Testis (tissue), 3 donors: ENCODE measurements around the gene STX1B. TPM values are rescaled to one million over a fixed set of nuclear protein-coding genes. Genes with fewer than 3 reads are reported as not detected.

ENCODE experiments used
- DNase-seq: peaks from one replicate; pipeline ENCODE4 v3.0.0-alpha.2; 2019
- H3K27ac ChIP-seq, 2 donors: fragments of 200-600 bp; sonication (generic); one replicate each; pipeline ENCODE4 v1.5.1; 2019
- H3K27me3 ChIP-seq: fragments of 200-600 bp; sonication (generic); one replicate; pipeline ENCODE4 v1.5.1; 2019
- H3K36me3 ChIP-seq: fragments of 200-600 bp; sonication (generic); one replicate; pipeline ENCODE4 v1.5.1; 2017; ENCODE audit warnings: low read depth; ENCODE audit errors: missing control alignments
- H3K4me1 ChIP-seq: fragments of 200-600 bp; sonication (generic); one replicate; pipeline ENCODE4 v1.5.1; 2019
- H3K4me3 ChIP-seq, 2 donors: fragments of 200-600 bp; sonication (generic); one replicate each; pipeline ENCODE4 v1.5.1; 2017 to 2019
- H3K9me3 ChIP-seq: fragments of 200-600 bp; sonication (generic); one replicate; pipeline ENCODE4 v1.5.1; 2017
- CTCF ChIP-seq, 3 experiments: fragments of 450-650 bp in 2 of 3; fragments of 200-600 bp in 1 of 3; sonication (generic) in 1 of 3; IDR thresholded peaks; one replicate each; pipeline ENCODE4 v1.5.1; 2016 to 2019; ENCODE audit warnings: antibody characterized with exemption in 3 of 3, mild to moderate bottlenecking in 2 of 3, moderate library complexity in 1 of 3
- POLR2A ChIP-seq: fragments of 450-650 bp; IDR thresholded peaks from one replicate; pipeline ENCODE4 v1.6.1; 2017; ENCODE audit warnings: antibody characterized with exemption, mild to moderate bottlenecking, moderate library complexity
- WGBS, 2 donors: methylation state at CpG; one replicate each; pipeline ENCODE4 v1.1.5; 2018; 5-methylcytosine and 5-hydroxymethylcytosine counted together
- intact Hi-C: fragments of 100-400 bp; cut with DNase I; formaldehyde crosslinking; loops from one replicate; pipeline ENCODE4 v1.15.1; 2023; ENCODE audit warnings: low total_unique reads
- polyA plus RNA-seq: library from polyadenylated mRNA; stranded (reverse); fragments of 350-450 nt; fragmentation: Illumina TruSeq; extraction: RNeasy Lipid Tissue Mini Kit (QIAGEN cat#74804); gene quantifications from one replicate; pipeline ENCODE4 v1.2.3, GENCODE V29; 2014; ENCODE audit warnings: low read depth, low replicate concordance; ENCODE audit not compliant: insufficient read depth
- total RNA-seq, 2 donors: library from RNA; depleted of rRNA; stranded (reverse); fragments of >200 nt; gene quantifications; one replicate each; pipeline ENCODE4 v1.2.3, GENCODE V29; 2016

Gene STX1B
- total and polyA plus RNA-seq, 3 donors from 2014 or later: 5.8 to 8.7 (median 6.3) TPM

- Histone ChIP-seq H3K4me1 (peaks cover 11% of the 10 kb centered on the region), H3K36me3 (no peaks in the 10 kb centered on the region), H3K27me3 (no peaks in the 10 kb centered on the region), H3K4me3 (no peak overlapping the region), H3K27ac (no peak overlapping the region), H3K9me3 (no peaks in the 10 kb centered on the region)
- intact Hi-C loops: loop anchor here (5.0 to 10.0 kb wide), 4 partner anchors 51 to 451 kb away; partner anchors contain the start of gene STX4
- WGBS, 2 donors: 84 to 86% methylated on average over 12 to 25 of the region's 25 CpGs
- TF ChIP-seq CTCF (IDR thresholded peaks at IDR 0.05): no peak
- no peak for TF ChIP-seq POLR2A
- DNase-seq: no peak
Observed at GRCh38 chr16:30983289-30983889, 27.0 kb downstream of the STX1B start.

GRCh38 chr16:30982548-30983288 is 27.7 kb downstream of the STX1B start:
- no peaks in the 10 kb centered on the region for H3K36me3 ChIP-seq
- DNase-seq: no peak
- H3K27ac ChIP-seq: no peak overlapping the region
- no peaks in the 10 kb centered on the region for H3K27me3 ChIP-seq
- peaks cover 11% of the 10 kb centered on the region for H3K4me1 ChIP-seq
- WGBS, 2 donors: 66 to 81% methylated on average over 11 to 17 of the region's 17 CpGs
- TF ChIP-seq POLR2A (no peak), CTCF (IDR thresholded peaks at IDR 0.05) (no peak)
- no peak overlapping the region for H3K4me3 ChIP-seq
- intact Hi-C loops: loop anchor here (5.0 to 10.0 kb wide), 4 partner anchors 52 to 452 kb away; partner anchors contain the start of gene STX4
- H3K9me3 ChIP-seq: no peaks in the 10 kb centered on the region

GRCh38 chr16:30980959-30981358 is 29.5 kb downstream of the STX1B start:
- H3K4me3 ChIP-seq: no peak overlapping the region
- intact Hi-C loops: loop anchor here (5.0 to 10.0 kb wide), 4 partner anchors 54 to 454 kb away; partner anchors contain the start of gene STX4
- no peaks in the 10 kb centered on the region for H3K9me3 ChIP-seq
- H3K27ac ChIP-seq: no peak overlapping the region
- WGBS, 2 donors: 96 to 100% methylated on average over 3 to 14 of the region's 14 CpGs
- peaks cover 9% of the 10 kb centered on the region for H3K4me1 ChIP-seq
- H3K36me3 ChIP-seq: no peaks in the 10 kb centered on the region
- no peak for DNase-seq
- H3K27me3 ChIP-seq: no peaks in the 10 kb centered on the region
- no peak for TF ChIP-seq POLR2A
- no peak for TF ChIP-seq CTCF (IDR thresholded peaks at IDR 0.05)

GRCh38 chr16:30980434-30980833 is 30.0 kb downstream of the STX1B start:
- no peak overlapping the region for H3K27ac ChIP-seq
- H3K36me3 ChIP-seq: no peaks in the 10 kb centered on the region
- no peaks in the 10 kb centered on the region for H3K27me3 ChIP-seq
- 85 to 88% methylated on average over 18 to 29 of the region's 29 CpGs for WGBS, 2 donors
- no peak for DNase-seq
- H3K4me3 ChIP-seq: no peak overlapping the region
- TF ChIP-seq POLR2A (no peak), CTCF (IDR thresholded peaks at IDR 0.05) (no peak)
- peaks cover 4% of the 10 kb centered on the region for H3K4me1 ChIP-seq
- H3K9me3 ChIP-seq: no peaks in the 10 kb centered on the region
- intact Hi-C loops: loop anchor here (5.0 to 10.0 kb wide), 4 partner anchors 54 to 454 kb away; partner anchors contain the start of gene STX4
